HG03457 (cell line): ENCODE data around the gene SMPD1.
A peak's percentile ranks its signal among the peaks of the same experiment; 100 is the strongest.
"Not testable (repeated sequence)": the region's sequence is repeated elsewhere in the genome, so short reads cannot be mapped to it uniquely, and the experiment has no call there.

ENCODE experiments used
- ATAC-seq: cut with Tn5 transposase; IDR thresholded peaks from one replicate; pipeline ENCODE4 v1.9.1; 2021; ENCODE audit warnings: moderate number of reproducible peaks; ENCODE audit not compliant: unreplicated experiment

Gene SMPD1

DNA sequence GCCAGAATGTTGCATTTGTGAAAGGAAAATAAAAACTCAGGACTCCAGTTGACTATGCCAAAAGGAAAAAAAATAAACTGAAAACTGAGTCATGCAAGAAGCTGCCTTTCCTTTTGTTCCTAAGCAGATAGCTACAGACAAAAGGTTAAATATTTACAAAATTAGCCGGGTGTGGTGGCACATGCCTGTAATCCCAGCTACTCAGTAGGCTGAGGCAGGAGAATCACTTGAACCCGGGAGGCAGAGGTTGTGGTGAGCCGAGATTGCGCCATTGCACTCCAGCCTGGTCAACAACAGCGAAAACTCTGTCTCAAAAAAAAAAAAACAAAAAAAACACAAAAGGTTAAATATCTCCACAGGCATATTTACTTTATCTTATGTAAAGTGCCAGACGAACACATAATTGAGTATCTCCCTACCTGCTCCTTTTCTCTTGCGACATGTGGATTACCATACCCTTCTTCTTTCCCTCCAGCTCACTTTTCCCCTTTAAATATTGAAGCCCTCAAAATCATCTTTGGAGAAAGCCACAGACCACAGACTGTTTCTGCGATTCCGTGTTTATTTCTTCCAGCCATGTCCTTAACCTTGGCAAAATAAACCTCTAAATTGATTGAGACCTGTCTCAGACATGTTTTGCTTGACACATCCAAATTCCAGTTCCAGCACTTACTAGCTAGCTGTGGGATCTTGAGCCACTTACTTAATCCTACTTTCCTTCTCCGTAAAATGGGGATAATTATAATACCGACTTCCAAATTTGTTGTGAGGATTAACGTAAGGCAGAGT is 2.3 kb upstream of the SMPD1 start:
- ATAC-seq: no peak

DNA sequence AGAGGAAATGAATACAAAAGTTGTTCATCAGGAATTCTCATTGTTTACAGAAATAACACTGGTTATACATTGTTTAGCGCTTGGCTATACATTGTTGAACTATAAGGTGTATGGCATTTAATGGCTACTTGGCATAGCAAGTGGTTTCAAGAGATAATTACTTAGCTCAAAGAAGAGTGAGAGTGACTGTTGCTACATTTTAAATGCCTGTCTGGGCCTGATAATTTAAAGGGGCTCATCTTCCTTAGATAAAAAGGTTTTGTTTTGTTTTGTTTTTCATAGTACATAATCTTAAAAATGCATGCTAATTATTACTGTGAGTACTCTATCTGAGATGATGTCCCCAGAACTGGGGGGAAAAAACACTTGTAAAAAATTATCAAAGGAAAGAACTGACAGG is 1.5 kb upstream of the SMPD1 start:
- ATAC-seq: no peak

DNA sequence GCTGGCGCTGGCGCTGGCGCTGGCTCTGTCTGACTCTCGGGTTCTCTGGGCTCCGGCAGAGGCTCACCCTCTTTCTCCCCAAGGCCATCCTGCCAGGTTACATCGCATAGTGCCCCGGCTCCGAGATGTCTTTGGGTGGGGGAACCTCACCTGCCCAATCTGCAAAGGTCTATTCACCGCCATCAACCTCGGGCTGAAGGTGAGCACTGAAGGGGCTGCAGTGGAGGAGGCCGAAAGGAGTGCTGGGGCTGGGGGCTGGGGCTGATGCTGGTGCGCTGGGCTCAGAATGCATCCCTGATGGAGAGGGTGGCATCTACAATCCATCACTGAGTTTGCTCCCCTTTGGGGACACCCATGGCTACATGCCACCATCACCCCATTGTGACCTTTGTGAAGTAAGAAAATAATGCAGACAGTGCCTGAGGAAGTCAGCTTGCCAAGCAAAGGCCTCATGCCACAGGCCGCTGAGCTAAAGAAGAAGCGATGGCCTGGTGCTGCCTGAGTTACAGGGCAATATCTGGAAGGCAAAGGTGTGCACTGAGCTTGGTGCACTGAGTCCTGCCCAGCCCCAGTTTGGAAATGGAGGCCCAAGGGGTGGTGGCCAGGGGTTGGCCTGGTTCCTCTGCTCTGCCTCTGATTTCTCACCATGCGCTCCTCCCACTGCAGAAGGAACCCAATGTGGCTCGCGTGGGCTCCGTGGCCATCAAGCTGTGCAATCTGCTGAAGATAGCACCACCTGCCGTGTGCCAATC is 620 bp downstream of the SMPD1 start:
- no peak for ATAC-seq

DNA sequence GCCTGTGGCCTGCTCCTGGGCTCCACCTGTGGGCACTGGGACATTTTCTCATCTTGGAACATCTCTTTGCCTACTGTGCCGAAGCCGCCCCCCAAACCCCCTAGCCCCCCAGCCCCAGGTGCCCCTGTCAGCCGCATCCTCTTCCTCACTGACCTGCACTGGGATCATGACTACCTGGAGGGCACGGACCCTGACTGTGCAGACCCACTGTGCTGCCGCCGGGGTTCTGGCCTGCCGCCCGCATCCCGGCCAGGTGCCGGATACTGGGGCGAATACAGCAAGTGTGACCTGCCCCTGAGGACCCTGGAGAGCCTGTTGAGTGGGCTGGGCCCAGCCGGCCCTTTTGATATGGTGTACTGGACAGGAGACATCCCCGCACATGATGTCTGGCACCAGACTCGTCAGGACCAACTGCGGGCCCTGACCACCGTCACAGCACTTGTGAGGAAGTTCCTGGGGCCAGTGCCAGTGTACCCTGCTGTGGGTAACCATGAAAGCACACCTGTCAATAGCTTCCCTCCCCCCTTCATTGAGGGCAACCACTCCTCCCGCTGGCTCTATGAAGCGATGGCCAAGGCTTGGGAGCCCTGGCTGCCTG is 1.4 kb downstream of the SMPD1 start:
- no peak for ATAC-seq

DNA sequence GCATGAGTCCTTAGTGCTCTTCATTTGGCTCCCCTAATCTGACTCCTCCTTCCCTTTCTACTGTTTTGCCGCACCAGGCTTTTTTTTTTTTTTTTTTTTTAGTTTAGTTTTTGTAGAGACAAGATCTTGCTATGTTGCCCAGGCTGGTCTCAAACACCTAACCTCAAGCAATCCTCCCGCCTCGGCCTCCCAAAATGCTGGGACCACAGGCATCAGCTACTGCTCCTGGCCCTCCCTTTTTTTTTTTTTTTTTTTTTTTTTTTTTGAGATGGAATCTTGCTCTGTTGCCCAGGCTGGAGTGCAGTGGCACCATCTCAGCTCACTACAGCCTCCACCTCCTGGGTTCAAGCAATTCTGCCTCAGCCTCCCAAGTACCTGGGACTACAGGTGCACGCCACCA is 2.0 kb downstream of the SMPD1 start:
- ATAC-seq: not testable (repeated sequence)

DNA sequence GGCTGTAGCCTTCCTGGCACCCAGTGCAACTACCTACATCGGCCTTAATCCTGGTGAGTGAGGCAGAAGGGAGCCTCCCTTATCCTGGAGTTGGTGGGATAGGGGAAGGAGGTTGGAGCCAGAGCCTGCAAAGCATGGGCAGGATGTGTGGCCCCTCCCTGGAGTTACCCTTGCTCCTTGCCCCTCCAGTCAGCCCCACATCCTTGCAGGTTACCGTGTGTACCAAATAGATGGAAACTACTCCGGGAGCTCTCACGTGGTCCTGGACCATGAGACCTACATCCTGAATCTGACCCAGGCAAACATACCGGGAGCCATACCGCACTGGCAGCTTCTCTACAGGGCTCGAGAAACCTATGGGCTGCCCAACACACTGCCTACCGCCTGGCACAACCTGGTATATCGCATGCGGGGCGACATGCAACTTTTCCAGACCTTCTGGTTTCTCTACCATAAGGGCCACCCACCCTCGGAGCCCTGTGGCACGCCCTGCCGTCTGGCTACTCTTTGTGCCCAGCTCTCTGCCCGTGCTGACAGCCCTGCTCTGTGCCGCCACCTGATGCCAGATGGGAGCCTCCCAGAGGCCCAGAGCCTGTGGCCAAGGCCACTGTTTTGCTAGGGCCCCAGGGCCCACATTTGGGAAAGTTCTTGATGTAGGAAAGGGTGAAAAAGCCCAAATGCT is 3.9 kb downstream of the SMPD1 start:
- ATAC-seq: no peak

DNA sequence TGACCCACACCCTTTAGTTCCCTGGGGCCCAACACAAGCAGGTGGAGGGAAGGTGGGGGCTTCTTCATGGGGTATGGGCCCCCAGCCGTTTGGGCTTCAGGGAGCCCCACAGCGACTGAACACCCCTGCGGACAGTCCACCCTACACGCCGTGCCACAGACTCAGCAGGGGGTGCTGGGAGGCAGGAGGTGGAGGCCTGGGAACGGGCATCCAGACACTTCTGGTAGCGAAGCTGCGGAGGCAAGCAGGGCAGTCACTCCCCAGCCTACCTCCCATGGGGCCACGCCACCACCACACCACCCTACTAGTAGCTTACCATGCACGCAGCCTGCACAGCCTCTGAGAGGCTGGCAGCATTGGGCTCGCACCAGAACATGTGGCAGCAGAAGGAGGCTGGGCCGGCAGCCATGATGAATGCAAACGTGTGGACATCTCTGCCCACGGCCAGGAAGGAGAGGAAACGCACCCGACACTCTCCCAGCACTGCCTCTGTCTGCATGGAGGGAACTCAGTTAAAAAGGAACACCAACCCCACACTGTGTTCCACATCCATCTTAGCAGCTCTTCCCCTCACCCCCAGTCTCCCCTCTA is 5.3 kb downstream of the SMPD1 start:
- ATAC-seq: no peak

DNA sequence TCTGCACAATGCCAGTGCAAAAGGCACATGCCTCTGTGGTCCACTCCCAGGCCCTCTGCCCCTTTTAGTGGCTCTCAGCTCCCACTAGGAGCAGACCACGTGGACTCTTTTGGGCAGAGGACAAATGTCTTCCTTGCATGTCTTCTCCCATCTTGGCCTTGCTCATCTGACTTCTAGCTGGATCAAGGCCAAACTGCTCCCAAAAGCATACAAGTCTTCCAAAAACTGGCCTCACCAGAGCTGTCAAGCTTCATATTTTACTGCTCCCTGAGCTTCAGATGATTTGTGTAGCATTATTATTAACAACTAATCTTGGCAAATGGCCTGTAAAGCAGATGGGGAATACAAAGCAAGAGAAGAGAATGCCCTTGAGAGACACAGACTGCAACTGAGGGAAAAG is 6.9 kb downstream of the SMPD1 start:
- no peak for ATAC-seq

DNA sequence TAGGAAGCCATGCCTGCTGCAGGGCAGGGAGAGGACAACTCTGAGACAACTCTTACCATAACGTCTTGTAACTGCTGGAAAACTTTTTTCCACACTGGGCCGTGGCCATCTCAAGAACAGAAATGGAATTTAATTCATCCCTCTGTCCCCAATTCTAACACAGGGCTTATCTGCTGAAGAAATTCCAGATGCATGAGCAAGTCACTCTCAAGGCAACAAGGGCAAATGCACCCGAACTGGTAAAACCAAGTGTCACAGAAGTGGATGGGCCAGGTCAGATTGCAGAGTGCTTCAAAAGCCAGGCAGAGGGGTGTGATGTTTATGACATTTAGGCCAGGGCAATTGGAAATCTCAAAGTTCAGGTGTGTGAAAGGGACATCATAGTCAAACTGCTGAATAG is 7.4 kb downstream of the SMPD1 start:
- ATAC-seq: no peak

DNA sequence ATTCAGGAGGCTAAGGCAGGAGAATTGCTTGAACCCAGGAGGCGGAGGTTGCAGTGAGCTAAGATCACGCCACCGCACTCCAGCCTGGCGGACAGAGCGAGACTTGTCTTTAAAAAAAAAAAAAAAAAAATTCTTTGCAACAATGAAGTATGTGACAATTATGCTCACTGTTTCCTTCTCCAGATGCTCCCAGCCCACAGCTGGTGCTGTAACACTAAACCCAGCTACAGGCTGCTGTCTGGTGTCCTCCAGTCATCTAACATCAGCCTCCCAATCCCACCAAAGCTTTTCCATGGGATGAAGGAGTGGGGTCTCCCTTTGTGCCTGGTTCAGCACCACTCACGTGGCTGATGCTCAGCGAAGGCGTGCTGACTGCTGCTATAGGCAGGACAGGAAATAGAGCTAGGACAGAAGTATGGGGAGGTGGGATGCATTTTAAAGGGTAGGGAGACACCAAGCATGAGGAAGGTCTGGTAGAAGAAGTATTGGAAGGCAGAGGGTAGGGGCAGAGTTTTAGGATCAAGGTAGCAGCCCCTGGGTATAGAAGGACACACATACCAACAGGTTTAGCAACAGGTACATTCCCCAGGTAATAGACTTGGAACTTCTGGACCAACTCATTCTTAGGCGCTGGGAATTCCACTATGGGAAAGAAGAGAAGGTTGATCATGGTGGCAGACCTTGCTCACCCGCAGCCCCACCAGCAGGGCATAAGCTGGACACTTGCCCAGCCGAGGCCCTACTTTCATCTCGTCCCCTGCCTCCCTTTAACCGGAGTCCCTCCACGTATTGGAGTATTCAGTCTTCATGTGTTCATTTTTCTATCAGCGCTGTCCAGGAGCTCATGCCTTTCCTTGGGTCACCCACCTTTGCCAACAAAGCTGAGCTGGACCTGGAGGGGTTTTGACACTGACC is 10.4 kb downstream of the SMPD1 start:
- ATAC-seq: no peak

DNA sequence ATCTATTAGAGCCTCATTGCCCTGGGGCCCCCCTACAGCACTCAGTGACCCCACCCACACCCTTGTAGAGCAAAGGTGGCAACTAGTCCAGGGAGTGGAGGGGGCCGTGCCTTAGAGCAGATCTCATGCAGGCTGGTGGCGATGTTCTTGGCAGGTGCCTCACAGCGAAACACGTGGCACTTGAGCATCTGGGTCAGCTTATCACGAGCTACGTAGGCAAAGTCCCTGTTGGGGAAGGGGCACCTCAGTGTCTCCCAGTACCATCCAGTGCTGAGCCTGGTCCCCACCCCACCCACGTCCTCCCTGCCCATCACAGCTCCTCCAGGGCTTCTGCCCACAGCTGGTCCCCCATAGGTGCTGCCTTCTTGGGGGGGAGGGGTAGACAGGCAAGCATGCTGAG is 11.2 kb downstream of the SMPD1 start:
- no peak for ATAC-seq

DNA sequence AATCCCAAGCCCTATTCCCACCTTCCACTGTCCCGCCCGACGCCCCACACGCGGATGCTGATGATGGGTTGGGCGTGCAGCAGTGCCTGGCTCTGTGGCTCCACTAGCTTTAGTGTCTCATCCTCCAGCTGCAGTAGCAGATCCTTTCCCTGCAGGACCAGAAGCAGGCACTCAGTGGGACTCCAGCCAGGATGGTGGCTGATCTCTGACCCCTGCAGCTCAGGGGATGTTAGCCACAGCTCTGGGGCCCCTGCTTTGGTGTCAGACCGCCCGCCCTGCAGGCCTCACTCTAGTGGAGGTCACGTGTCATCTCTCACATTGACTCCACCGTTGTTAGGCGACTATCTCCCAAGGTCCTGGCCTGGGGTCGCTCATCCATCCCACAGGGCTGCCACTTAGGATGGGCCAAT is 11.8 kb downstream of the SMPD1 start:
- ATAC-seq: no peak

DNA sequence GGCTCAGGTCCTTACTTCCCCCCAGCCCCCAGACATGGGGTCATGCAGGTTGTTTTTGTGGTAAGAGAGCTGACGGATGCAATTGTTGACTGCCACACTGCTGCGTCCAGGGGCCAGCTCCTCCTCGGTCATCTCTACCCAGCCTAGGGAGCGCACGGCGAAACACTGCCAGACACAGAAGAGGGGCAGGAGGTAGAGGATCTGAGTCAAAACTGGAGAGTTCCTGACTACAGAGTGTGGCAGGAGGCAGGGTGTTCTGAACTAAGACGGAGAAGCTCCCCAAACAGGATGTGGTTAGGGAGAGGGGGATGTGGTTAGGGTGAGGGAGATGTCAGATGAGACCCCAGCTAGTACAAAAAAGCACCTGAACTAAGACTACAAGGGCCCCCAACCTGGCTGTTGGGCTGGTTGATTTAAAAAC is 12.3 kb downstream of the SMPD1 start:
- ATAC-seq: peak; percentile 96

DNA sequence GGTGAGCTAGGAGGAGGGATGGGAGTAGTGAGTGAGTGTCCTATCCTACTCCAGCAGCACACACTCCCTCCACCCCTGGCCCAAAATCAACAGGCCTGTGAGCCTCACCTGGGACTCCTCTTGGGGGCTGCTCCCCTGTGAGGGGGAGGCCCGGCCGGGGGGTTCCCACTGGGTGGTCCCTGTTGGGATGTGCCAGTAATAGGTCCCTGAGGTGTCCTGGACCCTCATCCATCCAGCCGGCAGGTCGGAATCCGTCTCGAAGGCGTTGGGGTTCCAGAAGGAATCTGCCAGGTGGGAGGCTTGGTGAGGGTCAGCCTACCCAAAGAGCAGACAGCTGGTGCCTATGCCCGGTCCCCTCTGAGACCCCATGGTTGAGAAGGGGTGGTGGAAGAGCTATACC is 13.3 kb downstream of the SMPD1 start:
- ATAC-seq: no peak

DNA sequence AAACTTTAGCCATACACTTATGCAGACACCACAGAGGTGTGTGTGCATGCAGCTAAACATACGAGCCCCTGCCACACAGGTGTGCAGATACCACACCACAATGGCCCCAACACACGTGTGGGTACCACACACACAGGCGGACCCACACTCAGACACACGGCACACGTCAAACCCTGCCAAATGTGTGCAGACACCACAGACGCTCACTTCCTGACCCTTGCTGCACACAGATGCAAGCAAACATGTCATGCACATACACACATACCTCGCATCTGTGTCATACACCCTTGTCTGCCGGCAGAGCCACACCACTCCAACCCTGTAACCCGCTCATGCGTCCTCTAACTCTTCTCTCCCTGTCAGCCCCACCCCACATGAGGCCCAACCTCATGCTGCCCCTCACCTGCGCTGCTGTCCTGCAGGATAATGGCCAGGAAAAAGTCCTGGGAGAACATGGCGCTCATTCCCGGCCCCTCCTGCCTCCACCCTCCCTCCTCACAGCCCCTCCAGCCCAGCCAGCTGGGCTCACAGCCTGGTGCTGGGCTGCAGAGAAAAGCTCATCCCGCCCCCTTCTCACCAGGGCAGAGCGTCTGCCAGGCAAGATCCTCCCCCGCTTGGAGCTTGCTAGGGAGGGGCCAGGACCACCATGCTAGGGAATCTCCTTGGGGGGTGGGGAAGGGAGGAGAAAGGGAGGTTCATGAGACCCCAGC is 14.2 kb downstream of the SMPD1 start:
- ATAC-seq: no peak

DNA sequence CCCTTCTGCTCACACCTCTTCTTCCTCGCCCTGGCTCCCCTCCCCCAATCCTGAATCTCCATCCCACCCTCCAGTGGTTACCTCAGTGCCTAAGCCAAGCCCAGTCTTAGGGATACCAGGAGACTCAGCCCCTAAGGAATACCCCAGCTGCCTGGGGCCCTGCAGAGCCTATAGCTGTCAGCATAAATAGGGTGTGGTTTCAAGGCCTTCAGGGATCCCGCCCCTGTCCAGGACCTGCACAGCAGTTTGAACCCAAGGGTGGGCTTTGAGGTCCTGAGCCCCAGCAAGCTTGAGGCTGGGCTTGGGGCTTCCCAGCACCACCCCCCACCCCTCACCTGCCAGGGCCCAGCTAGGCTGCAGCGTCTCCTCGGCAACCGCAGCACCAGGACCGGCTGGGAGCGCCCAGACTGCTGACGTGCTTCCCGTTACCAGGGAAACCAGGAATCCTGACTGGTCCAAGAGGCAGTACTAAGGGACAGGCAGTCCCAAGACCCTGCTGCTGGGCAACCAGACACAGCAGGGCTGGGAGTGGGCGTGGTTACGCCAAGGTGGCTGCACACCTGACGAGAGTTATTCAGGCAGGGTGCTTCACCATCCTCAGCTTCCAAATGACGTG is 14.9 kb downstream of the SMPD1 start:
- ATAC-seq: no peak

DNA sequence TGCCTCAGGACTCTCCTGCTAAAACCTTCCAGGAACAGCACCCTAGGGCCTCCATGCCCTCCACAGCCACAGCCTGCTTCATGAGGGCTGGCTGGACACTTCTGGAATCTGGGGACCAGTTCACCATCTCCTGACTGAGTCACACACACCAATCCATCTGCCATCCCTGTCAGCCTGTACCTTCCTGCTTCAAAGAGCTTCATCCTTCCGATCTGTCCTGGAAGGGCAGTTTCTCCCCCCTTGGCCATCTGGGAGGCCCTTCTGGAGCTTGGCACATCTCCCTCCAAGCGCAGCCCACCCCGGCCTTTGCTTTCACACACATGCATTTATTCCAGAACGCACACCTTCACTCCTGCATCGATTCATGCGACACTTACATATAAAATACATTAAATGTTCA is 15.6 kb downstream of the SMPD1 start:
- ATAC-seq: no peak

DNA sequence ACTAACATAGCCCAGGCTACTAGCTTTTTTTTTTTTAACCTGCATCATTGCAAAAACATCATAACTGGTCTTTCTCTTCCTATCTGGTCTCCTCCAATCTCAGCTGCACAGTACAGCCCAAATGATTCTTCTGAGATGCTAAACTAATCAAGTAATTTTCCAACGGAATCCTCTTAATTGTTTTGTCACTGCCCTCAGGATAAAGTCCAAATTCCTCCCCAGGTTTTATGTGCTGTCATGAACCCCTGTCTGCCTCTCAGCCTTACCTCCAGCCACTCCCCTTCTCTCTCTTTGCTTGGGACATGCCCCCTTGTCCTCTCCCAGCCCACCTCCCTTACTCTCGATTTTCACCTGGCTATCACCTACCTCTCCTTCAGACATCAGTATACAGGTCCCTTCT is 16.1 kb downstream of the SMPD1 start:
- no peak for ATAC-seq
